HG03520 (cell line): ENCODE results near the gene MED25.

ENCODE experiments used
- ATAC-seq: cut with Tn5 transposase; IDR thresholded peaks from one replicate; pipeline ENCODE4 v1.9.1; 2021; ENCODE audit warnings: mild to moderate bottlenecking, moderate library complexity; ENCODE audit not compliant: unreplicated experiment

MED25 gene

DNA sequence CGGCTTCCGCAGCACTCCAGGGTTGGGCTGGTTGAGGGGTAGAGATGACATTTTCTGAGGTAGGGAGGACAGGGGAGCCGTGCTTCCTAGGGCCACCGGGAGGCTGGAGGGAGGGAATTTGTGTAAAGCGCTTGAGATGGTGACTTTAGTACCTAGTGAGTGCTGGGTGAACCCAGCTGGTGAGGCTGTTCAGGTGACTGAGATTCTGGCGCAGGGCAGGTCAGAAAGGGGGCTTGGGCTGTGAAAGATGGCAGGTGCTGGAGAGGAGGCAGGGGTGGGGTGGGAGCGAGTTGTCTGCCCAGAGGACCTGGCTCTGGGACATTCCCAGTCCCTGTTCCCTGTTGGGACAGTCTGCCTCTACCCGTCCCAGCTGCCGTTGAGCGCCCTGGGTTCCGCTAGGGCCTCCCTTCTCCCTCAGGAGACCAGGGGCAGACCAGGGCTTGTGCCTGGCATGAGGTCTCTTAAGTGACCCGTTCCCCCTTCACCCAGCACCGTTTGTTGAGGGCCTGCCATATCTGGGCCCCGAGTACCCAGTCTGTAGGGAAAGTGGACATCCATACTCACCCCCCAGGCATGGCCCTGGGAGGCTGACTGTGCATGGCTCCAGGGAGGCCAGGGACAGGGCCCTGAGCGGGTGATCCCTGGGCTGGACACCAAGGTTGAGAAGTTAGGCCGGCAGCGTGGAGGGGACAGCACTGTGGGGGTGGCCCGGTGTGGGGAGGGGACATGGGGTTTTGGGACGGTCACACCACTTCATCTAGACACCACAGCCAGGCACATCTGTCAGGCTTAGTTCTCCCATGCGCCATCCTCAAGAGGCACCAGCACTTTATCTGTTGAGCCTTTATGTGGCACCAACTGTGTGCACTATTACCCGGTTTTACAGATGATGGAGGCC, 37.8 kb downstream of the MED25 start:
- ATAC-seq, result no peak

DNA sequence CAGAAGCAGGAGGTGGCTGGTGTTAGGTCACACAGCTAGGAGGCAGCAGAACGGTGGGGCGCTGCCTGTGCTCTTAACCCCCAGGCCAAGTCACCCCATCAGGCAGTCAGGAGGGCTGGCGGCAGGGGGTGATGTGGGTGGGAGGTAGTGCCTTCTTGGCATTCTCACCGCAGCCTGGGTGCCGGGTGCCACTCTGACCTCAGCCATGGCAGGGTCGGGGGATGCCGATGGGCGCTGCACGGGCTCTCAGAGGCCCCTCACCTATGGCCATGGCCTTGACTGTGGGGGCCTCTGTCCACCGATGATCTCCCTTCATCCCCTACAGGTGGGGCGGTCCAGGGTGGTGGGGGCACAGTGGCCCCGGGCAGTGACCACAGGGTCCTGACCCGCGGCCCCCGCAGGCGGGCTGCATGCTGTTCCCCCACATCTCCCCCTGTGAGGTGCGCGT, 38.5 kb downstream of the MED25 start:
- no peak for ATAC-seq

DNA sequence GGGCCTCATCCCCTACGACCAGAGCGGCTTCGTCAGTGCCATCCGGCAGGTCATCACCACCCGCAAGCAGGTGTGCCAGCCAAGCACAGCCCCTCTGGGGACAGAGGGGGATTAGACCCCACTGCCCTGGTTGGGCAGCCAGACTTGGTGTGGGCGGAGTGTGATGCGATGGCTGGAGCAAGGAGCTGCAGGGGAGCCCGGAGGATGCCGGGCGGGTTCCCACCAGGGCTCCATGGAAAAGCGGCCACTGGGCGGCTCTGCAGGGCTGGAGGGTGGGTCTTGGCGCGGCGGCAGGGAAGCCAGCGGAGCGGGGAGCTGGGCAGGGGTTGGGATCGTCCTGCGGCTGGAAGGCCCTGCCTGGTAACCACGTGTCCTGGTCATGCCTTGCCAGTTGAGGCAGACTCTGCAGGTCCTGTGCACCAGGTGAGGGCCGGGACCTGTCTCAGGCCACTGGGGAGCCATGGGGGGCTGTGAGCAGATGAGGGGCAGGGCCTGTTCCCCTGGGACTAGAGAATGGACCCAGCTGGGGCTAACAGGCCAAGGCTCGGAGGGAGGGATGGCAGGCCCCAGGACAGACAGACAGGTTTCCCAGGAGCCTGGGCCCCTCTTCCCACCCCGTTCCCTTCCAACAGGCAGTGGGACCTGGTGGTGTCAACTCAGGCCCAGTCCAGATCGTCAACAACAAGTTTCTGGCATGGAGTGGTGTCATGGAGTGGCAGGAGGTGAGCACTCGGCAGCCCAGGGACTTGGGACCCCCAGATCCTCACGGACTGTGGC, 39.2 kb downstream of the MED25 start:
- no peak for ATAC-seq

DNA sequence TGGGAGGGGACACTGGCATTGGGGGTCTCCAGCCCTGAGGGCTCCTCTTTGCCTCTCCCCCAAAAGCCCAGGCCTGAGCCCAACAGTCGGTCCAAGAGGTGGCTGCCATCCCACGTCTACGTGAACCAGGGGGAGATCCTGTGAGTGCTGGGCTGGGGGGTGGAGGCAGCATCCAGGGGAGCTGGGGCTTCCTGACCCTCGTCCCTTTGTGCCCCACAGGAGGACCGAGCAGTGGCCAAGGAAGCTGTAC, 39.7 kb downstream of the MED25 start:
- ATAC-seq, result no peak

DNA sequence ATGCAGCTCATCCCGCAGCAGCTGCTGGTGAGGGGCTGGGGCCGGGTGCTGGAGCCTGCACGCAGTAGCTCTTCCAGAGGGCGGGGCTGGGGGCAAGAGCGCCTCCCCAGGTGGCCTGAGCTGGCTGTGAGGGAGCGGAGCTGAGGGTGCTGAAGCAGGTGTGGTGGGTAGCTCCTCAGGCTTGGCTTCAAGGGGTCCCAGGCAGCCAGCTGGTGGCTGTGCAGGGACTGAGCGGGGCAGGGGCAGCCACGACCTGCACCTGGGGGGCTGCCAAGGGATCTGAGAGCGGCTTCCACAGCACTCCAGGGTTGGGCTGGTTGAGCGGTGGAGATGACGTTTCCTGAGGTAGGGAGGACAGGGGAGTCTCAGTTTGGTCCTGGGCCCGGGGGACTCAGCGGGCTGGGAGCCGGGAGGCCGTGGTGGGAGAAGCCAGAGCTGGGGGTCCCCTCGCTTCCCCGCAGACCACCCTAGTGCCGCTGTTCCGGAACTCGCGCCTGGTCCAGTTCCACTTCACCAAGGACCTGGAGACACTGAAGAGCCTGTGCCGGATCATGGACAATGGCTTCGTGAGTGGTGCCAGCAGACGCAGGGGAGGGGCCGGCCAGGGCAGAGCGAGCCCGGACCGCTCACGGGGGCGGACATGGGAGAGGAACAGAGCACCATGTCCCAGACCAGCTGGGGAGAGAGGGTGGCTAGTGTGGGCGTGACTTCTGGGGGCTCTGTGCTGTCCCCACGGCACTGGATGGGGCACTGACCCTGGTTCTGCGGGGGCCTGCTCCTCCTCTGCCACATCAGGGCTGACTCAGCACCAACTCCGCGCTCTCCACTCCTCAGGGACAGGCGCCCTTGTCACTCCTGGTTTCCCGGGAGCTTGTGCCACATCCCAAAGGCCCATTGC, 40.2 kb downstream of the MED25 start:
- no peak for ATAC-seq

DNA sequence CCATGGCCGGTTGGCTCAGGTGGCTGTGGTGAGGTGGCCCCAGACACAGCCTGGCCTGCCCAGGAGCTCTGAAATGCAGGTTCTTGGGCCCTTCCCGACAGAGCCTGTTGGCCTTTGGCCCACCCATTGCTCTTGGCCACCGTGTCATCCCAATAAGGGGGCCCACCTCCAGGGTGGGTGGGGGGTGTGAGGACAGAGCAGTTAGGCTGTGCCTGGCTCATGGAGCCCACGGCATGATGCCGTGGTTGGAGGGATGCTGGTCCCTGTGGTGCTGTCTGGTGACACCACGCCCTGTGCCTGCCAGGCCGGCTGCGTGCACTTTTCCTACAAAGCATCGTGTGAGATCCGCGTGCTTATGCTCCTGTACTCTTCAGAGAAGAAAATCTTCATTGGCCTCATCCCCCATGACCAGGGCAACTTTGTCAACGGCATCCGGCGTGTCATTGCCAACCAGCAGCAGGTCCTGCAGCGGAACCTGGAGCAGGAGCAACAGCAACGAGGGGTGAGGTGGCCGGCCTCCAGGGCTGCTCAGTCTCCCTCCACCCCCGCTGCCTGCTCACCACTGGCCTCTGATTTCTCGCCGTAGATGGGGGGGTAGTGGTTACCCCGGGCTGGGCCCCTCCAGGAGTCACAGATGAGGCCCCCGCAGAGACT, 41.7 kb downstream of the MED25 start:
- ATAC-seq, result no peak

DNA sequence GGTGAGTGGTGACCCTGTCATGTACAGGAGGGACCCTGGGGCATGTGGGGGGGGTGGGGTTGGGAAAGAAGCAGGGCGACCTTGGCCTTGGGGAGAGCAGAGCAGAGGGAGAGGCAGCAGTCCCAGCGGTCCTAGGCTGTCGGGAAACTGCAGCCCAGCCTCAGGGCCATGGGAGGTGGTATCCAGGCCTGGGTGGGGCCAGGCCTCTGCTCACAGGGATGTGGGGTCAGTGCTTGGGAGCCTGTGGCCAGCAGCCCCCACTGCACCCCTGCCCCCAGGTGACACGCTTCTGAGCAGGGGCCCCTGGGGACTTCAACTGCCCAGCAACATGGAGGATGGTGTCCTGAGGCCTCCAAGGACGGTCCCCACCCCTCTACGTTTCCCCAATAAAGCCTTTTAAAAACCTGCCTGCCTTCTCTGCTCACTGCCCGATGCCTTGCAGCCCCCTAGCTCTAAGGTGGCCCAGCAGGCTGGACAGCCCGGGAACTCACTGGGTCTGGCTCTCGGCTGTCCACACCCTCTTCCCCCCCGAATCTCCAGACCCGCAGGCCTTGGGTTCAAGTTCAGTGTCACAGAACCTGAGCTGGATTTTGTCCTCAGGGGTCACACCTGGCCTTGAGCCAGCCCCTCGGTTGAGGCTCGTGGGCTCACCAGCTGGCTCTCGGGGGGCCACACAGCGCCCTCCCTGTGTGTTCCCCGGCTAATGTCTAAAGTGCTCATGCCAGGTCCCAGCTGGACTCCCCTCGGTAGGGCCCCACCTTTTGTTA, 42.4 kb downstream of the MED25 start:
- no peak for ATAC-seq

DNA sequence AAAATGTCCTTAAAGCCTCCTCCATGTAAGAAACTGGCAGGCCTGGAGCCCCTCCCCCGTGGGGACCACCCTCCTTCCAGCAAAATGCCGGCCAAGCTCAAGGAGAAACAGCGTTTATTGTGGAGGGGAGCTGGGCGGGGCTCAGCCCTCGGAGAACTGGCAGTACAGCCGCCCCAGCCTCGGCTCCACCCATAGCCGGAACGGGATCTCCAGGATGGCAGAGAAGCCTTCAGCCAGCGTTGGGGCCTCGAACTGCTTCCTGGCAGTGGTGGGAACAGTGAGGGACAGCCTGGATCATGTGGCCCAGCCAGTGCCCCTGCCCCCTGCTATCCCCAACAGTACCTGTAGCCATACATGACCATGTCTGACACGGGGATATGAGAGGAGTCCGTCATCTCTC, 43.0 kb downstream of the MED25 start:
- no peak for ATAC-seq

DNA sequence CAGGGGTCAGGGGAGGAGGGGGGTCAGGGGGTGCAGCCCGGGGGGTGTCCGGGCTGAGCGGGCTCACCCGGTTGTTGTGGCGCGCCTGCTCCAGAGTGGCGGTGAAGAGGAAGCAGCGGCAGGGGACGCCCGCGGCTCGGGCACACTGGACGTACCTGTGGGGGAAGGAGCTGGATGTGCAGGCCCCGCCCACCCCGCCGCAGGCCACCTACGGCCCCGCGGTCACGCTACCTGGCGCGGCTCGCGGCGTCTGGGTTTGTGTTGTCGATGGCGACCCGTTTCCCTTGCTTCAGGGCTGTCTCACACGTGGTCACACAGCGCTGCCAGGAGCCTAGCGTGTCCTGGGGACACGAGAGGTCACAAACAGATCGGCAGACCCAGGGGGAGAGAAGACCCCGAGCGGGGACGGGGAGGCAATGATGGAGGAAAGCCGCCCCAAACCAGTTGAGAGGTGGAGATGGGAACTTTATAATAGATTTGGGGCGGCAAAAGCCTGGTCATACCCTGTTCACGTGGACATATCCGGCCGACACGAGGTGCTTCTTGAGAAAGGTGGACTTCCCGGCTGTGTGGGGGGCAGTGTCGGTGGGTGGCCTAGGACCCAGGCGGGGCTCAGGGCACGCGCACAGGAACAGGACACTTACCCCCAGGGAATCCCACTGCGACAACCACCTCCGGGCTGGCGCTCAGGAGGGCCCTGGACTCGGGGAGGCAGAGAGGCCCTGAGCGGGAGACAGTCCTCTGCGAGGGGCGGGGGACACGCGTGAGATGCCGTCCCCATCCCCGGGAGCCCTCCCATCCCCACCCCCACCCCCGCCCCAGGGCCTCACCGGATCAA, 43.7 kb downstream of the MED25 start:
- ATAC-seq, result no peak

DNA sequence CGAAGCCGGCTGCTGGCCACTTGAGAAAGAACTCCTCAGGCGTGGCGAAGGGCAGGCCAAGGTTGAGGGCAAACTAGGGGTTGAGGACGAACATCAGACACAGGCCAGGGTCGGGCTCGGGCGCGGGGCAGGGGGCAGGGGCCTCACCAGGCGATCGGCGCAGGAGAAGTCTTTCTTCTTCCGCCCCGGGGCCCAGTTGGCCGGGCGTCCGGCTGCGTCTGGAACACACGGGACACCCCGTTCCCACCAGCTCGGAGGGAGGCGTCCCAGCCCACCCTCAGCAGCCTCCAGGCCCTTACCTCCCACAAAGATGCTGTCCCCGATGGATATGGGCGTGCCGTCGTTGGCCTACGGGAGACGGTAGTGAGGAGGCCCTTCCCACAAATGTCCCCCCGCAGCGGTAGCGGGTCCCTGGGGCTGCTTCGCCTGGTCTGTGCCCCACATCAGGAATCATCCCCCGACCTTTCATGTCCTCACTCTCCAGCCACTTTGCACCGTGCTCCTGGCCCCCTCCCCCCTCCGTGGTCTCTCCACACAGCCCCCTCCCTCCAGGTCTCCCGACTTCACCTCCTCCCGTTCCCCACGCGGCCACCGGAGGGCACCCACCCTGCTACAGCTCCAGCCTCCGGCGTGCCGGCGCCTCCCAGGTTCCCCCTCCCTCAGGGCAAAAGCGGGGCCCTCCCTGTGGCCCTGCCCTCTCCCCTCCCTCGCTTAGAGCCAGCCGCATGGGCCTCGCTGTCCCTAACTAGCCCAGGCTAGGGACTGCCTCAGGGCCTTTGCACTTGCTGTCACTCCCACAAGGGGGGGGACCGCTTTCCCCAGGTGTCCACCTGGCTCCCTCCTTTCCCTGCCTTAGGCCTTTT, 44.5 kb downstream of the MED25 start:
- ATAC-seq, result no peak

DNA sequence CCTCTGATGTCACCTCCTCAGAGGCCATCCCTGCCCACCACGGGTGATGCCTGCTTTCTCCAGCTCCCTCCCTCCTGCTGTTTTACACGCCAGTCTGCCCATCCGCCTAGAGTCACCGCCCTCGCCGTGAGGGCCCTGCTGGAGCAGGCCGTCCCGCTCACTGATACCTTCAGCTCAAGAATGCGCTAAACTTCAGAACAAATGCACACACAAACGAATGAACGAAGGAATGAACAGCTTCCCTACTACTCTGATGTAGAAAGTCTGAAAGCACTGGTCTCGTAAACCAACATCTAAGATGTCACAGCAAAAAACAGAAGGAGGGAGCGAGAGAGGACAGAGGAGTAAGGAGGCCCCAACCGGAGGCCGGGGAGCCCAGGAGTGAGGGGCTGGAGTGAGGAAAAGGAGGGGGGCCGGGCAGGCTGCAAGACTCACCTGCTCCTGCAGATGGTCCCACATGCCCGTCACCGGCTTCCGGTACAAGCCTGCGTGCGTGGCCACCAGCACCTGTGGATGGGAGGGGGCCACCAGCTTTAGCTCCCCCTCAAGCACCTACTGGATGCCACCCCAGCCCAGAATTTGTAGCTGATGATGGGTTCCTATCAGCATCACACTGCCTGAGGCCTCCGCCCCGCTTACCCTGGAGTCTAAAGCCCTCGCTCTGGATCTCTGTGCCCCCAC, 45.3 kb downstream of the MED25 start:
- ATAC-seq, result no peak

DNA sequence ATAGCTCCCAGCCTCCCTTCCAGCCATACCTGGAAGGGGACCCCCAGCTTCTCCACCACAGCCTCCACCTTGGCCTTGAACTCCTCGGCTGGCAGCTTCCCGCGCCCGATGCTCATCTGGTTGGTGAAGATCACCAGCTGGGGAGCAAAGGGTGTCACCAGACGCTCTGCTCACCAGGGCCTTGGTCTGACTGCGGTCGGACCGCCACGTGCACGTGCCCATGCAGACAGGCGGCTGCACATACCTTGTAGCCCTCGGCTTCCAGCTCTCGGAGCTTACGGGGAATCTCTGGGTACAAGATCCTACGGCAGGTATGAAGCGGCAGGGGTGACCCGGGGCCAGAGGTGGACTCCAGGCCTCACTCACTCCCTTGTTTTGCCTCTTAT, 45.8 kb downstream of the MED25 start:
- ATAC-seq, result no peak

DNA sequence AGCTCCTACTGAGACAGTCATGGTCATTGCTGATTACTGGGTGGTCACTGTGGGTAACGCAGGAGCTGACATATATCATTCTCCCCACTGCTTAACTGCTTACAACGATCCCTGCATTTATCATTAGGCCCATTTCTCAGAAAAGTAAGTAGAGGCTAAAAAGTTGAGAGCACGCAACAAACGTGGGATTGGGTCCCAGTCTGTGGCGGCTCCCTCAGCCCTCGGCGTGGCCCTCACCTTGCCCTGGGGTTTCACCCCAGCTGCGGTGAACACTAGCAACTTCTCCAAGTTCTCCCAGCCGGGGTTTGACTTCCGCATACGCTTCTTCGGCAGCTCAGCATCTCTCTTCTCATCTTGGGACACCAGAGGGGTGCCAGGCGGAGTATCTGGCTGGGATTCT, 46.8 kb downstream of the MED25 start:
- no peak for ATAC-seq

DNA sequence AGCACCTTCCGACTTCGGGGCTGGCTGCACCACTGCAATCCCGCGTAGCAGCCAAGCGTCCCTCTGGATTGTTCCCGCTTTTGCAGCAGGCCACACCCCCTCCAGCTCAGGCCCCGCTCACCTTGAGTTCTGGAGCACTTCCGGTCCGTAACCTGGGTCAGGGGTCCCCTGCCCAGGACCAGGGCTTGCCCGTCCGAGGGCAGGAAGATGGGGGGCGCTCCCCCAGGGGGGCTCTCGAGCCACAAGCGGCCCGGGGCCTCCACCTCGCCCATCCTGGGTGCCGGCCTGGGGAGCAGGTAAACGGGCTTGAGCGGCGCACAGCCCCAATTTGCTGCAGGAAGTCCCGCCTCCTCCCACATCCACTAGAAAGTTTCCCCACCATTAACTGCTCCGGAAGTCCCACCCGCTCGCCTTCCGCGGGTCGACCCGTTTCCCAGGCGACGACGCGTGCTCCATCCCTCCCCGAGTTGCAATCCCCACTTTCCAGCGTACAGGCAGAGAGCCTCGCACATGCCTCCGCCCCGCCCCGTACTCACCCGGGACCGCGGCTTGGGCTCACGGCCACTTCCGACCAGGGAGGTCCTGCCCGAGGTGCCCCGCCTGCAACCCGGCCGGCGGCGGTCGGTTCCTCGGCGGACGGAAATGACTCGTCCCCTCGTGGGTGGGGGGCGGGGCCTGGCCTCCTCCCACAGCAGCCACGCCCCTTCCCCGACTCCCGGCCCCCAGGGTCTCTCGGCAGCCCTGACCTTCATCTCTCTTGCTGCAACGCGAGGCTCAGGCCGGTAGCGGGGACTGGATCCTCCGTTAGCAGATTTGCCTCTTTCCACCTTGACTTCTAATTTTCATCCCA, 49.1 kb downstream of the MED25 start, which contains the start of gene PNKP:
Gene PNKP (minus strand): TSS at position 644 of the 850 bp plus-strand sequence. CDS start 372 bp downstream, at position 272.
- peak; percentile 31 for ATAC-seq

DNA sequence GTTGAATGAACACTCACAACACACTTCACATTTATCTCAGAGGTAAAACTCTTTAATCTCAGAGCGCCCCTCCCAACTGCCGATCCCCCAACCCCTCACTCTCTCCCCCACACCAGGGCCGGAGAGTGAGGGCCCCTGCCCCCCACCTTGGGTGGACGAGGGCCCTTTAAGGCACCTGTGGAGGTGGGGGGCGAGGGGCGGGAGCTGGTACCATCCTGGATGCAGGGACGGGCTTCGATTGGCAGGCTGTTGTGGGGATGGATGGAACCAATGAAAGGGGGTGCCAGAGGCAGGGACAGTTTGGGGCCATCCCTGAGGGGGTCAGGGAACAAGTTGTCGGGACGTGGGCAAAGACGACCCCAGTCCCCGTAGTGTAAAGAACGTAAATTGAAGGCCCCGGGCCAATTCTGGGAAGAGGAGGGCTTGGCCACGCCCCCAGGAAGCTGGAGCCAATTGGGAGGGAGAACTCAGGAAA, 51.0 kb downstream of the MED25 start:
- peak; percentile 4 for ATAC-seq

DNA sequence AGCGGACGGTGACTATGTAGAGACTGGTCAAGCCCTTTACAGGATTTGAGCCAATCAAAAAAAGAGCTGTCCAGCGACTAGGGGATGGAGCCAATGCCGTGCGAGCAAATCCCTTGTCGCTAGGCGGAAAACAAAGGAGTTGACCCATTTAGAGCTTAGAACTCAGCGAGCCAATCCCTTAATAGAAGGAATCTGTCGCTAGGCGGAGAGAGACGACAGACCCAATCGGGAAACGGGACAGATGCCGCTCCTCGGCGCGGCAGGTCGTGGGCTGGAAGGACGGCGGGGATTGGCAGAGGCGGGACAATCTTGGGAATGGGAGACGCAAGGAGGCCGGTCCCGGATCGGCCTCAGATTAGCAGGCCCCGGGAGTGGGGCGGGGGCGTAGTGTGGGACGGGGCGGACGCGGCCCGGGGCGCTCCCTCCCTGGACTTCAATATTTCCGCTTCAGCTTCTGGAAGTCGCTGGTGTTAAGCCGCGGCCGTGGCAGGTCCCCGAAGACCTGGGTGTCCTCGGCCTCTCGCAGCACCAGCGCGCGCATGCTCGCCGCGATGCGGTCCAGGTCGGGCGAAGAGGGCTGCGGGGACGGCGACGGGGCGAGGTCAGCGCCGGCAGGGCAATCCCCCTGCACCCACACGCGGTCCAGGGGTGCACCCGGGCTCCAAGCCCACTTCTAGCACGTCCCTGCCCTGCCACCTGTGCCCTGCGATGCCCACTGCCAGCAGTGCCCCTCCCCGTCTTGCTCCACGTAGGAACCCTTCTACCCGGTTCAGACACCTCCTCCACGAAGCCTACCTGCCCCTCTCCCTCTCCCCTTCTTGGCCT, 51.6 kb downstream of the MED25 start:
- ATAC-seq, result peak; percentile 75
